Measurements from ENCODE around the gene PAH.

- TF ChIP-seq EZH2 (IDR thresholded peaks at IDR 0.05; ENCODE audit: insufficient read depth, poor library complexity, severe bottlenecking) (no peak), EZH2phosphoT487 (IDR thresholded peaks at IDR 0.05; ENCODE audit: insufficient read depth, low read depth) (no peak)
Measured at GRCh38 chr12:102800565-102800964, 116.5 kb downstream of the PAH start.

All from GM23248 (cell line).